Stimulated activated CD4-positive, alpha-beta T cell treated with anti-CD3 and anti-CD28 coated beads, Interleukin-4, amount 100 ng/mL, for 48 hours (primary cell): Measurements from ENCODE around the gene ZNF276.
"Not testable (repeated sequence)": the region's sequence is repeated elsewhere in the genome, so short reads cannot be mapped to it uniquely, and the experiment has no call there.

Experiments used
- DNase-seq, 2 donors: peaks; one replicate each; pipeline ENCODE4 v3.0.0-alpha.2; 2020; ENCODE audit warnings: low read depth in 2 of 2

Gene ZNF276

GRCh38 chr16:89720813-89721545, at the start of gene ZNF276, which contains the start of gene VPS9D1:
Gene ZNF276, plus strand, starts transcription at chr16:89721537. Its CDS starts 104 bp downstream, at chr16:89721641.
Gene VPS9D1, minus strand, starts transcription at chr16:89720898. Its CDS starts 37 bp downstream, at chr16:89720861.
- peak; percentile 85 for DNase-seq

GRCh38 chr16:89671565-89671964, 49.8 kb upstream of the ZNF276 start:
- not testable (repeated sequence) for DNase-seq

GRCh38 chr16:89672177-89672941, 49.0 kb upstream of the ZNF276 start:
- no peak for DNase-seq

- DNase-seq, result no peak
Measured at GRCh38 chr16:89678258-89678657, 43.1 kb upstream of the ZNF276 start.

- DNase-seq, result no peak
Measured at GRCh38 chr16:89685916-89686315, 35.4 kb upstream of the ZNF276 start.

GRCh38 chr16:89686520-89687091, 34.7 kb upstream of the ZNF276 start, which contains the start of gene CDK10:
Gene CDK10, plus strand, starts transcription at chr16:89686689. Its CDS starts 22 bp downstream, at chr16:89686711.
- peak; percentile 82 to 91 for DNase-seq

- DNase-seq, result peak in 1 of 2 donors; percentile 13
Measured at GRCh38 chr16:89687092-89687940, 34.0 kb upstream of the ZNF276 start.

GRCh38 chr16:89688395-89688794, 32.9 kb upstream of the ZNF276 start:
- no peak for DNase-seq

GRCh38 chr16:89689142-89689541, 32.2 kb upstream of the ZNF276 start:
- no peak for DNase-seq

- not testable (repeated sequence) for DNase-seq
Measured at GRCh38 chr16:89689621-89690020, 31.7 kb upstream of the ZNF276 start.

GRCh38 chr16:89690392-89690901, 30.9 kb upstream of the ZNF276 start:
- no peak for DNase-seq

GRCh38 chr16:89691231-89691985, 29.9 kb upstream of the ZNF276 start:
- DNase-seq, result no peak

GRCh38 chr16:89691986-89692569, 29.3 kb upstream of the ZNF276 start:
- DNase-seq, result no peak

GRCh38 chr16:89693289-89693731, 28.0 kb upstream of the ZNF276 start:
- DNase-seq, result no peak

GRCh38 chr16:89693931-89694783, 27.2 kb upstream of the ZNF276 start:
- no peak for DNase-seq

GRCh38 chr16:89694784-89695085, 26.6 kb upstream of the ZNF276 start:
- not testable (repeated sequence) for DNase-seq

GRCh38 chr16:89695086-89695874, 26.1 kb upstream of the ZNF276 start:
- DNase-seq, result no peak

- DNase-seq, result no peak
Measured at GRCh38 chr16:89695875-89696669, 25.3 kb upstream of the ZNF276 start.
